Keratinocyte (primary cell): ENCODE results near the gene DDX39B. TPM values are rescaled to one million over a fixed set of nuclear protein-coding genes. Genes with fewer than 3 reads are reported as not detected.

Experiments used
- DNase-seq: peaks from one replicate; pipeline ENCODE4 v3.0.0-alpha.2; 2011; ENCODE audit warnings: low read depth, missing footprints, low spot score
- FAIRE-seq: peaks from 2 replicates; lab custom pipeline; 2011; peaks lifted over from hg19 to GRCh38; lab: Jason Lieb, UNC
- H2AFZ ChIP-seq: 2 replicates; pipeline ENCODE4 v1.6.0; 2012; ENCODE audit warnings: low read length, control low read depth, inconsistent platforms; ENCODE audit not compliant: control insufficient read depth
- H3K27ac ChIP-seq: 2 replicates; pipeline ENCODE4 v1.5.1; 2011; ENCODE audit warnings: low read length; ENCODE audit not compliant: control insufficient read depth, insufficient read depth
- H3K27me3 ChIP-seq: 3 replicates; pipeline ENCODE4 v1.6.0; 2011; ENCODE audit warnings: low read length; ENCODE audit not compliant: control insufficient read depth, insufficient read depth; ENCODE audit errors: extremely low read depth
- H3K36me3 ChIP-seq, 2 experiments: 2 replicates in 1 of 2; 3 replicates in 1 of 2; pipeline ENCODE4 v1.5.1; 2011; ENCODE audit warnings: low read length in 2 of 2, mild to moderate bottlenecking in 1 of 2; ENCODE audit not compliant: control insufficient read depth in 2 of 2, insufficient read depth in 2 of 2; ENCODE audit errors: extremely low read depth in 1 of 2
- H3K4me1 ChIP-seq: 3 replicates; pipeline ENCODE4 v1.5.1; 2011; ENCODE audit warnings: low read length; ENCODE audit not compliant: control insufficient read depth, insufficient read depth; ENCODE audit errors: extremely low read depth
- H3K4me2 ChIP-seq: 3 replicates; pipeline ENCODE4 v1.6.0; 2011; ENCODE audit warnings: low read depth, low read length; ENCODE audit not compliant: control insufficient read depth, insufficient read depth; ENCODE audit errors: extremely low read depth
- H3K4me3 ChIP-seq, 3 experiments: fragments of 200-600 bp in 1 of 3; sonication (generic) in 1 of 3; 2 replicates in 2 of 3; 3 replicates in 1 of 3; pipeline ENCODE4 v1.5.1; 2011 to 2016; ENCODE audit warnings: low read length in 3 of 3, mild to moderate bottlenecking in 3 of 3, control low read depth in 2 of 3, inconsistent platforms in 1 of 3, low read depth in 1 of 3, mixed read lengths in 1 of 3, mixed run types in 1 of 3, moderate library complexity in 1 of 3; ENCODE audit not compliant: control insufficient read depth in 2 of 3, insufficient read depth in 2 of 3; ENCODE audit errors: extremely low read depth in 1 of 3
- H3K79me2 ChIP-seq: 2 replicates; pipeline ENCODE4 v1.6.0; 2012; ENCODE audit warnings: low read length; ENCODE audit not compliant: control insufficient read depth, insufficient read depth
- H3K9ac ChIP-seq: 3 replicates; pipeline ENCODE4 v1.6.0; 2011; ENCODE audit warnings: low read length; ENCODE audit not compliant: control insufficient read depth, insufficient read depth; ENCODE audit errors: extremely low read depth
- H3K9me1 ChIP-seq: 3 replicates; pipeline ENCODE4 v1.6.0; 2011; ENCODE audit warnings: low read length; ENCODE audit not compliant: control insufficient read depth, insufficient read depth; ENCODE audit errors: extremely low read depth
- H3K9me3 ChIP-seq: 2 replicates; pipeline ENCODE4 v1.5.1; 2012; ENCODE audit warnings: low read depth, low read length; ENCODE audit not compliant: control insufficient read depth
- H4K20me1 ChIP-seq: 3 replicates; pipeline ENCODE4 v1.6.0; 2011; ENCODE audit warnings: low read length; ENCODE audit not compliant: control insufficient read depth, insufficient read depth; ENCODE audit errors: extremely low read depth
- CTCF ChIP-seq, 3 experiments: IDR thresholded peaks in 1 of 3; conservative IDR thresholded peaks in 1 of 3; optimal IDR thresholded peaks in 1 of 3; 2 replicates in 2 of 3; 3 replicates in 1 of 3; pipeline versions ENCODE3 to v1.5.1; 2011; ENCODE audit warnings: low read length in 3 of 3, mild to moderate bottlenecking in 3 of 3, moderate library complexity in 2 of 3, control low read depth in 1 of 3, inconsistent platforms in 1 of 3; ENCODE audit not compliant: insufficient read depth in 2 of 3; ENCODE audit errors: extremely low read depth in 1 of 3
- EZH2 ChIP-seq: IDR thresholded peaks from one replicate; pipeline ENCODE4 v1.6.1; 2012; ENCODE audit warnings: inconsistent platforms, mild to moderate bottlenecking, low read length, moderate library complexity
- dilution Hi-C: fragments of 300-500 bp; cut with MboI; formaldehyde crosslinking; loops from one replicate; pipeline ENCODE4 v1.7.0; 2020; ENCODE audit warnings: low sequenced_read_pairs; ENCODE audit not compliant: extremely low pct_ligation_motif_present
- polyA plus RNA-seq, 5 experiments: library from polyadenylated mRNA; depleted of rRNA in 3 of 5; stranded (reverse) in 3 of 5; stranded (forward) in 1 of 5; unstranded in 1 of 5; fragments of >200 nt; gene quantifications; 1 replicate in 1 of 5; 2 replicates in 3 of 5; 3 replicates in 1 of 5; pipeline versions ENCODE4 v1.2.1 to v1.2.3, GENCODE V29; 2011 to 2012; ENCODE audit warnings: missing spikeins in 2 of 5, low read depth in 1 of 5, low replicate concordance in 1 of 5

DDX39B gene
- polyA plus RNA-seq, 1 donor (not counting 4 experiments of a cell fraction or from before 2014, with no cell fraction given): 314 TPM

GRCh38 chr6:31575952-31576685 lies 34.3 kb upstream of the DDX39B start:
- FAIRE-seq (no peak), DNase-seq (no peak)
- peak overlapping the region; percentile 29 to 59 (median 44) for H3K4me3 ChIP-seq
- no peaks in the 10 kb centered on the region for H4K20me1 ChIP-seq
- peak overlapping the region; percentile 80 for H3K4me2 ChIP-seq
- H3K27me3 ChIP-seq: no peaks in the 10 kb centered on the region
- no peak overlapping the region for H3K27ac ChIP-seq
- dilution Hi-C loops: no loop called here
- H3K36me3 ChIP-seq: no peaks in the 10 kb centered on the region
- TF ChIP-seq CTCF (optimal IDR thresholded peaks at IDR 0.05 in 1 of 3, IDR thresholded peaks at IDR 0.05 in 1 of 3, conservative IDR thresholded peaks at IDR 0.05 in 1 of 3; ENCODE audit: extremely low read depth in 1 of 3, insufficient read depth in 2 of 3, low read length in 3 of 3): no peak
- TF ChIP-seq EZH2: no peak
- no peaks in the 10 kb centered on the region for H3K79me2 ChIP-seq
- H3K9me3 ChIP-seq: no peaks in the 10 kb centered on the region
- peak overlapping the region; percentile 48 for H3K9ac ChIP-seq
- peaks cover 19% of the 10 kb centered on the region for H3K4me1 ChIP-seq
- peak overlapping the region; percentile 79 for H2AFZ ChIP-seq
- no peaks in the 10 kb centered on the region for H3K9me1 ChIP-seq

- H4K20me1 ChIP-seq: no peaks in the 10 kb centered on the region
- peak within 1 kb of the TSS; percentile 29 to 59 (median 44) for H3K4me3 ChIP-seq
- TF ChIP-seq CTCF (optimal IDR thresholded peaks at IDR 0.05 in 1 of 3, IDR thresholded peaks at IDR 0.05 in 1 of 3, conservative IDR thresholded peaks at IDR 0.05 in 1 of 3; ENCODE audit: extremely low read depth in 1 of 3, insufficient read depth in 2 of 3, low read length in 3 of 3) (no peak), EZH2 (no peak)
- no peaks in the 10 kb centered on the region for H3K79me2 ChIP-seq
- H3K9me1 ChIP-seq: no peaks in the 10 kb centered on the region
- peak within 1 kb of the TSS; percentile 80 for H3K4me2 ChIP-seq
- FAIRE-seq (peak; percentile 56), DNase-seq (no peak)
- H3K27me3 ChIP-seq: no peaks in the 10 kb centered on the region
- no peaks in the 10 kb centered on the region for H3K36me3 ChIP-seq
- no peaks in the 10 kb centered on the region for H3K9me3 ChIP-seq
- H3K4me1 ChIP-seq: peaks cover 19% of the 10 kb centered on the region
- H3K9ac ChIP-seq: peak within 1 kb of the TSS; percentile 48
- H3K27ac ChIP-seq: peak within 1 kb of the TSS; percentile 13
- dilution Hi-C loops: no loop called here
- H2AFZ ChIP-seq: peak within 1 kb of the TSS; percentile 79
These were observed 33.6 kb upstream of the DDX39B start, which contains the start of gene TNF for GRCh38 chr6:31575335-31575901. Gene TNF (plus strand): TSS chr6:31575565. CDS start chr6:31575742, 177 bp downstream.
